Measurements from ENCODE around the gene EVC2.

DNA sequence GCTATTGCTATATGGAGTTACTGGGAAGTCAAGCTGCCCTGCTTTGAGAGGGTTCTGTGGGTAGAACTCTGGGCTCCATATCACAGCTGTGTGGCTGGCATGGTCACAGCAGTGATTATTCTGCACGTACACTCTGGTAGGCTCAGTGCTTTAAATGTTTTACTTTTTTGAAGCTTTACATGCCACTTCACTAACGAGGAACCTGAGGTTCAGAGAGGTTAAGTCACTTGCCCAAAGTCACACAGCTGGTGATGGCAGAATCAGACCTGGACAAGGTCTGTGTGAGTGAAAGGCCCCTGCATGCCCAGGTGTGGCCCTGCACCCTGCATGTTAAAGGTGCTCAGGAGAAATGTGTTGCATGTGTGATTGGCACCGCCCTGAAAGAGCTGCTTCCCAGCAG, 27.1 kb upstream of the EVC2 start:
- TF ChIP-seq, protein P1, sequence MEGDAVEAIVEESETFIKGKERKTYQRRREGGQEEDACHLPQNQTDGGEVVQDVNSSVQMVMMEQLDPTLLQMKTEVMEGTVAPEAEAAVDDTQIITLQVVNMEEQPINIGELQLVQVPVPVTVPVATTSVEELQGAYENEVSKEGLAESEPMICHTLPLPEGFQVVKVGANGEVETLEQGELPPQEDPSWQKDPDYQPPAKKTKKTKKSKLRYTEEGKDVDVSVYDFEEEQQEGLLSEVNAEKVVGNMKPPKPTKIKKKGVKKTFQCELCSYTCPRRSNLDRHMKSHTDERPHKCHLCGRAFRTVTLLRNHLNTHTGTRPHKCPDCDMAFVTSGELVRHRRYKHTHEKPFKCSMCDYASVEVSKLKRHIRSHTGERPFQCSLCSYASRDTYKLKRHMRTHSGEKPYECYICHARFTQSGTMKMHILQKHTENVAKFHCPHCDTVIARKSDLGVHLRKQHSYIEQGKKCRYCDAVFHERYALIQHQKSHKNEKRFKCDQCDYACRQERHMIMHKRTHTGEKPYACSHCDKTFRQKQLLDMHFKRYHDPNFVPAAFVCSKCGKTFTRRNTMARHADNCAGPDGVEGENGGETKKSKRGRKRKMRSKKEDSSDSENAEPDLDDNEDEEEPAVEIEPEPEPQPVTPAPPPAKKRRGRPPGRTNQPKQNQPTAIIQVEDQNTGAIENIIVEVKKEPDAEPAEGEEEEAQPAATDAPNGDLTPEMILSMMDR (IDR thresholded peaks at IDR 0.05), result no peak
- no peak for TF ChIP-seq POLR2A (IDR thresholded peaks at IDR 0.05)
